ENCODE data around the gene ACVR1. TPM values are rescaled to one million over a fixed set of nuclear protein-coding genes. Genes with fewer than 3 reads are reported as not detected.
A peak's percentile ranks its signal among the peaks of the same experiment; 100 is the strongest.

ACVR1 gene
- total RNA-seq, 1 donor from 2014 or later = 17.1 TPM

DNA sequence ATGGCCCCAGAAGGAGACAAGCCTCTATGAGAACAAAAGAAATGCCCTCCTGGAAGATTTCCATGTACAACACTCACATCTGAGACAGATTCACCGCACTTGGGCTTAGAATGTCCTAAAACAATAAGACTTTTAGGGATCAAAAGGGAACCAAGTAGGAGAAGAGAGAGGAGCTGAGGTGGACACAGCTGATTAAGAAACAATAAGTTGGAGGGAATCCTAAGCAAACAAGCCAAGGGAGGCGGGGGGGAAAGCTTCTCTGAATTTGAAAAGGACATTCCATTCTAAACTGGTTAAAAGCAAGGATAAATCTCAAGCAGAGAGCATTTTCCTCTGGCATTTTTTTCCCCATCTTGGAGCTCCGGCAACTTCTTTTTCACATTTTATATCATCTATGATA, 9.9 kb downstream of the ACVR1 start:
- DNase-seq (ENCODE audit: low read depth) (no peak), FAIRE-seq (no peak)
- H3K4me3 ChIP-seq (ENCODE audit: low read depth, low read length) = no peak overlapping the region
- H3K27me3 ChIP-seq (ENCODE audit: control insufficient read depth, insufficient read depth, low read length) = no peaks in the 10 kb centered on the region
- no peaks in the 10 kb centered on the region for H3K36me3 ChIP-seq (ENCODE audit: control insufficient read depth, insufficient read depth, low read length)
- TF ChIP-seq, protein P1, sequence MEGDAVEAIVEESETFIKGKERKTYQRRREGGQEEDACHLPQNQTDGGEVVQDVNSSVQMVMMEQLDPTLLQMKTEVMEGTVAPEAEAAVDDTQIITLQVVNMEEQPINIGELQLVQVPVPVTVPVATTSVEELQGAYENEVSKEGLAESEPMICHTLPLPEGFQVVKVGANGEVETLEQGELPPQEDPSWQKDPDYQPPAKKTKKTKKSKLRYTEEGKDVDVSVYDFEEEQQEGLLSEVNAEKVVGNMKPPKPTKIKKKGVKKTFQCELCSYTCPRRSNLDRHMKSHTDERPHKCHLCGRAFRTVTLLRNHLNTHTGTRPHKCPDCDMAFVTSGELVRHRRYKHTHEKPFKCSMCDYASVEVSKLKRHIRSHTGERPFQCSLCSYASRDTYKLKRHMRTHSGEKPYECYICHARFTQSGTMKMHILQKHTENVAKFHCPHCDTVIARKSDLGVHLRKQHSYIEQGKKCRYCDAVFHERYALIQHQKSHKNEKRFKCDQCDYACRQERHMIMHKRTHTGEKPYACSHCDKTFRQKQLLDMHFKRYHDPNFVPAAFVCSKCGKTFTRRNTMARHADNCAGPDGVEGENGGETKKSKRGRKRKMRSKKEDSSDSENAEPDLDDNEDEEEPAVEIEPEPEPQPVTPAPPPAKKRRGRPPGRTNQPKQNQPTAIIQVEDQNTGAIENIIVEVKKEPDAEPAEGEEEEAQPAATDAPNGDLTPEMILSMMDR (IDR thresholded peaks at IDR 0.05; ENCODE audit: insufficient read depth, low read length, severe bottlenecking) = no peak

DNA sequence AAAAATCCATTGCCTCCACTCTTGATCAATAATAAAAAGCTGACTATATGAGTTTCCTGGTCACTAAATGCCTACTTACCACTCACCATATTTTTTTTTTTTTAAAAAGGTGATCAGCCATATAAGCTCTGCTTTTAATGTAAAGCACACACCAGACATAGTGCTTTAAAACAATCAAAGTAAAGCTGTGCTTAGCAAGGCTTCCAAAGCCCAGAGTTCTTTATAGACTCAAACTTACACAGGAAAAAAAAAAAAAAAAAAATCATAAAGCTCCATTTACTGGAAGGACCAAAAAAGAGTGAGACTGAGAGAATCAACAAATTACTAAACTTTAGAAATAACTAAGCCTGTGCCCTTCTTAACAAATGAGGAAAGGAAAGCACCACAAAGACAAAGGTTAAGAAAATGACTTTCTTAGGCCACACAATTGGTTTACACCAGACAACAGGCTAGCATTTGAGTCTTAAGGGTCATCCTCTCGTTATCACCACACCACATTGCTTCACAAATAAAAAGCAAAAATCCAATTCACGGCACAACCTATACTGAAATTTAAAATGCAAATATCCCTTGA, 11.2 kb downstream of the ACVR1 start:
- DNase-seq (ENCODE audit: low read depth) (no peak), FAIRE-seq (no peak)
- H3K4me3 ChIP-seq (ENCODE audit: low read depth, low read length) = no peak overlapping the region
- H3K36me3 ChIP-seq (ENCODE audit: control insufficient read depth, insufficient read depth, low read length) = no peaks in the 10 kb centered on the region
- no peaks in the 10 kb centered on the region for H3K27me3 ChIP-seq (ENCODE audit: control insufficient read depth, insufficient read depth, low read length)
- TF ChIP-seq, protein P1 (IDR thresholded peaks at IDR 0.05; ENCODE audit: insufficient read depth, low read length, severe bottlenecking) = no peak

DNA sequence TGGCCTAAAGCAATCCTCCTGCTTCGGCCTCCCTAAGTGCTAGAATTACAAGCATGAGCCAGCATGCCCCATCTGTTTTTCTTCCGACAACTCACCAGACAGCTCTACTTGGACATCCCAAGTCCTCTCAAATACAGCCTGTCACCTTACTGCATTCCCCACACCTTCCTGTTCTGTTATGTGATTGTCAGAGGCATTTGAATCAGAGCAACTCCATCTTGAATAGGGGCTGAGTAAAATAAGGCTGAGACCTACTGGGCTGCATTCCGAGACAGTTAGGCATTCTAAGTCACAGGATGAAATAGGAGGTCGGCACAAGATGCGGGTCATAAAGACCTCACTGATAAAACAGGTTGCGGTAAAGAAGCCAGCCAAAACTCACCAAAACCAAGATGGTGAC, 17.3 kb downstream of the ACVR1 start:
- H3K4me3 ChIP-seq (ENCODE audit: low read depth, low read length) = no peak overlapping the region
- FAIRE-seq (no peak), DNase-seq (ENCODE audit: low read depth) (peak; percentile 23)
- H3K27me3 ChIP-seq (ENCODE audit: control insufficient read depth, insufficient read depth, low read length) = no peaks in the 10 kb centered on the region
- TF ChIP-seq, protein P1 (IDR thresholded peaks at IDR 0.05; ENCODE audit: insufficient read depth, low read length, severe bottlenecking) = no peak
- H3K36me3 ChIP-seq (ENCODE audit: control insufficient read depth, insufficient read depth, low read length) = no peaks in the 10 kb centered on the region

DNA sequence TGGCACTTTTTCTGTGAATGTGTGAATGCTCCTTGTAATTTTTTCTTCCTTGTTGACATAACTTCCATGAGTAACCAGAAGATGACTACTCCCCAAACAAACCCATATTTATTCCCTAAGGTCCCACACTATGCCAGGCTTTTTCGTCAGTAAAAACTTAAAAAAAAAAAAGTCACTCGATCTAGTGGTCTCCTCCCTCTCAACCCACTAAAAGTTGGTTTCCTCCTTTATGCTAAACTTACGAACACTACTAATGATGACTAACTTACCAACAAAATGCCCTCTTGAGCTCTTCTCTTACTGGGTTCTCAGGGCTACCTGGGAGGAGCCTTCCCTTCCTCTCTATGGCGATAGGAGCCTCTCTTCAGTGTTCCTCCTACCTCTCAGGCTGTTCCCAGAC, 18.2 kb downstream of the ACVR1 start:
- TF ChIP-seq, protein P1 (IDR thresholded peaks at IDR 0.05; ENCODE audit: insufficient read depth, low read length, severe bottlenecking) = no peak
- FAIRE-seq (no peak), DNase-seq (ENCODE audit: low read depth) (peak; percentile 90)
- Histone ChIP-seq H3K36me3 (ENCODE audit: control insufficient read depth, insufficient read depth, low read length) (no peaks in the 10 kb centered on the region), H3K4me3 (ENCODE audit: low read depth, low read length) (no peak overlapping the region), H3K27me3 (ENCODE audit: control insufficient read depth, insufficient read depth, low read length) (no peaks in the 10 kb centered on the region)

DNA sequence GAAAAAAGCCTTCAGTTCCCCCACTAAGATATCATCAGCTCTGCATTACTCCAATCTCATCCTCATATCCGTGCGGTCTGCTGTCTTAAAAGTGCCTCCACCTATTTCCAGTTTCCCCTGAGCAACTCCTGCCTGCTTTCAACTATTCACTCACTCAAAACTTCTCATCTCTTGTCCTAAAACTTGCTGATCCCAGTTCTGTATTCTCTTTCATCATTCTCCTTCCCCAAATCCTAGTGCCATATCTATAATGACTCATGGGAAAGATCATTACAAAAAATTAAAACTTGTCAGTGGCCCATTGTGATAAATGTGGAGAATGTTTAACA, 20.0 kb downstream of the ACVR1 start:
- no peak for DNase-seq (ENCODE audit: low read depth)
- TF ChIP-seq, protein P1 (IDR thresholded peaks at IDR 0.05; ENCODE audit: insufficient read depth, low read length, severe bottlenecking) = no peak
- FAIRE-seq = no peak
- Histone ChIP-seq H3K36me3 (ENCODE audit: control insufficient read depth, insufficient read depth, low read length) (no peaks in the 10 kb centered on the region), H3K27me3 (ENCODE audit: control insufficient read depth, insufficient read depth, low read length) (no peaks in the 10 kb centered on the region), H3K4me3 (ENCODE audit: low read depth, low read length) (no peak overlapping the region)

DNA sequence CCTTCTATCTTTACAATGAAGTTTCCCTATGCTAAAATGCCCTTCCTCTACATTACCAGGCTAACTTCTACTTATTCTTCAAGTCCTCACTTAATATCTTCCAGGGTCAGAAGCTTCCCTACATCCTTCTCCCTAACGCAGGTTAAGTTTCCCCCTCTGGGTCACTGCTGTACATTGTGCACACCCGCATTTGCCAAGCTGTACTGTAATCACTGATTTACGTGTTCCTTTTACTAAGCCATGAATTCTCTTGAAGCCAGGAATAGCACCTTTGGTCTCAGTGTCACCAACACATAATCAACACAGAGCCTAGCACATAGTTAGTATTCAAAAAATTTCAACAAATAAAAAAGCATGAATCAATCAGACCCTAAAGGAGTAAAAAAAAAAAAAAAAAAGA, 22.3 kb downstream of the ACVR1 start:
- Histone ChIP-seq H3K27me3 (ENCODE audit: control insufficient read depth, insufficient read depth, low read length) (no peaks in the 10 kb centered on the region), H3K4me3 (ENCODE audit: low read depth, low read length) (no peak overlapping the region), H3K36me3 (ENCODE audit: control insufficient read depth, insufficient read depth, low read length) (no peaks in the 10 kb centered on the region)
- FAIRE-seq = no peak
- DNase-seq (ENCODE audit: low read depth) = no peak
- TF ChIP-seq, protein P1 (IDR thresholded peaks at IDR 0.05; ENCODE audit: insufficient read depth, low read length, severe bottlenecking) = no peak
